RCC 7860 (cell line): ENCODE results near the gene MAP3K5.
"Not testable (repeated sequence)": the region's sequence is repeated elsewhere in the genome, so short reads cannot be mapped to it uniquely, and the experiment has no call there.

Experiments used
- DNase-seq: peaks from one replicate; pipeline ENCODE4 v3.0.0-alpha.2; 2015; ENCODE audit warnings: low spot score
- FAIRE-seq: peaks from 2 replicates; lab custom pipeline; 2012; peaks lifted over from hg19 to GRCh38; lab: Jason Lieb, UNC

Gene MAP3K5

DNA sequence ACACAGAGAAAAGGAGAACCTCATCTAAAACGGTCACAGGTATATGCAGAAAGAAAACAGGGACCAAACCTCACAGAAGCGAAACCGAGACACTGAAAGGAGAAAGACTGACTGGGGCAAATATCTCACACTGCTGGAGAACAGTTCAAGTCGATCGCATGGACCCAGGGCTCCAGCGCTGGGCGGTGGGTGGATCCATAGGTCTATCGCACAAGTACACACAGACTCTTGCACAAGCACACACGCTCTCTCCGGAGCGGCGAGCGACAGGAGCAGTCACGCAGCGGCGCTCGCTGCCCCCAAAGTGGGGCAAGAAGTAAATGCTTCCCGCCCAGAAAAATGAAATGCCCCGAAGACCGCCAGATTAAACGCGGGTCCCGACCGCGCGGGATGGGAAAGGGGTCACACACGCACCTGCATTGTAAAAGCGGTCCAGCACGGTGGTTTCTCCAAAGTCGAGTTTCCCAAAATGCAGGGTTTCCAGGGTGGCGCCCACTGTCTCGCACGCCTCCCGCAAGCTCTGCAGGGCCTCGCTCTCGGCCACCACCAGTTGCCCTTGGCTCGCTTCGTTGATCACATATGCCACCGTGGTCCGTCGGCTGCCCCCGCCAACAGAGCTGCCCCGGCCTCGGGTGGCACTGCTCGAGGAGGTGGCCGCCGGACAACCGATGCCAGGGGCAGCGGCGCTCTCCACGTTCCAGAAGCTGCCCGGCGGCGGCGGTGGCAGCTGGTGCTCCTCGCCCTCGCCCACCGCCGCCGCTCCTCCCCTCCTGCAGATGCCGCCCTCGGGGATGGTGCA lies 782 bp downstream of the MAP3K5 start:
- DNase-seq (no peak), FAIRE-seq (no peak)

DNA sequence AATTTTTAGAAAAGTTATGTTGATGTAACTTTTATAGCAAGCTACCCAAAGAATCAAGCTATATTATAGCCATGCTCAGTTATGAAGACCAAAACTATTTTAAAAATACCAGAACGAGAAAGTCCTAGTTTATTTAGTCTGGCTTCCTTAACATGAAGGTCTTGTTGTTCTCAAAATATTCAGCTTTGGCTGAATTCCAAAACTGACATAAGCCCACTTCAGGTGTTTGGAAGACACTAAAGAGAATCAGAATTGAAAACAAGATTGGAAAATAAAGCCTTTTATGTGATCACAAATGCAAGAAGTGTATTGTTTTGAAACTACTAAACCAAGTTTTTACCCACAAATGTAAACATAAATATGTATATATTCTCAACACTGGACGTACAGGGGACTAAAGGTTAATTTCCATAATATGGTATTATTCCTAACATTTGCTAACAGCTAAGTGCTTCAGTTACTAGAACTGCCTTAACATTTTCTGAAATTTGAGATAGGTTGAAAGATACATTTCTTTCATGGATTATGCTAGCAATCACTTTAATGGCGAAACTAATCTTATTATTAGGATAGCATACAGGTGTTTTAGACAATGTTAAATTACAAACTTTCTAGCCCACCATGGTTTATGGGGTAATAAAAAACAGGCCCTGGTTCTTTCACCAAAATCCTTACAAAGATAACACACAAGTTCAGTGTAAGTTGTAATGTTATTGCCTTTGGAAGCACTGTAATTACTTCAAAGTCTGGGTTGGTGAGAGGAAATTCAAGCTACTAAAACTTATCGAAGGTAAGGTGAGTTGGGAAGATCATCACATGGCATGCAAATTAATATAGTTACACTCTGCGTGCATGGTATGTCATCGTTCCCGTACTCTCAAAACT lies 1.6 kb downstream of the MAP3K5 start:
- FAIRE-seq: no peak

DNA sequence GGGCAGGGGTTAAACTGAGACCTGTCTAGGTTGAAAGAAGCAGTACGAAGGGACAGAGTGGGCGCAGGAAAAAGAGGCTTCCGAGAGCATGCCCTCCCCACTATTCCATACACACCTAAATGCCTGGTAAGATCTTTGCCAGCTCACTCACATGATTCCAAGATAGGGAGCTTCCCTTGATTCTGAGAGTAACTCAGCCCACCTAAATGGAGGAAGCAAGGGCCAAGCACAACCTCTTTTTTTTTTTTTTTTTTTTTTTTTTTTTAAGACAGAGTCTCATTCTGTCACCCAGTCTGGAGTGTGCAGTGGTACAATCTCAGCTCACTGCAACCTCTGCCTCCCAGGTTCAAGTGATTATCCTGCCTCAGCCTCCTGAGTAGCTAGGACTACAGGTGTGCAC lies 2.8 kb downstream of the MAP3K5 start:
- not testable (repeated sequence) for FAIRE-seq, DNase-seq

More for the DNA sequence above, 1.6 kb downstream of the MAP3K5 start:
- DNase-seq: no peak

DNA sequence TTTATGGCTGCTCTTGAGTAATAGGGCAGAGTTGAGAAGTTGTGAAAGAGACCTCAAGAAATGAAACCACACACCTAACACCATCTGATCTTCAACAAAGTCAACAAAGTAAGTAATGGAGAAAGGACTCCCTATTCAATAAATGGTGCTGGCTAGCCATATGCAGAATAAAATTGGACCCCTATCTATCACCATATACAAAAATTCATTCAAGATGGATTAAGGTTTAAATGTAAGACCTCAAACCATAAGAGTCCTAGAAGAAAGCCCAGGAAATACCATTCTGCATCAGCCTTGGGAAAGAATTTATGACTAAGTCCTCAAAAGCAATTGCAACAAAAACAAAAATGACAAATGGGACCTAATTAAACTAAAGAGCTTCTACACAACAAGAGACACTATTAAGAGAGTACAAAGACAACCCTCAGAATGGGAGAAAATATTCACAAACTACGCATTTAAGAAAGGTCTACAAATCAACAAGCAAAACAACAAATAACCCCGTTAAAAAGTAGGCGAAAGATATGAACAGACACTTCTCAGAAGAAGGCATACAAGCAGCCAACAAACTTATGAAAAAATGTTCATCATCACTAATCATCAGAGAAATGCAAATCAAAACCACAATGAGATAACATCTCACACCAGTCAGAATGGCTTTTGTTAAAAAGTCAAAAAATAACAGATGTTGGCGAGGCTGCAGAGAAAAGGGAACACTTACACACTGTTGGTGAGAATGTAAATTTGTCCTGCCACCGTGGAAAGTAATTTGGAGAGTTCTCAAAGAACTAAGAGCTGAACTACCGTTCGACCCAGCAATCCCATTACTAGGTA lies 4.0 kb downstream of the MAP3K5 start:
- FAIRE-seq (no peak), DNase-seq (no peak)

DNA sequence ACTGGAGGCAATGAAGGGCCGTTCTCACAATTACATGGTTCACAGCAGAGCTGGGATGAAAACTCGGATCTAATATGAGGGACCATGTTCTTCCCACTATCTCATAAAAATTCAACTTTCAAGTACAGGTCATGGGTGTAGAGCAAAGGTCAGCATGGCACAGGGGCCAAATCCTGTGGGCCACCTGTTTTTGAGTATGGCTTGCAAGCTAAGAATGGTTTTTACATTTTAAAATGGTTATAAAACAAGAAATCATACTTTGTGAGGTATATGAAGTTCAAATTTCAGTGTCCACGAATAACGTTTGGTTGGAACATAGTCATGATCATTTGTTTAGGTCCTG lies 4.6 kb downstream of the MAP3K5 start:
- no peak for DNase-seq
- FAIRE-seq: no peak

DNA sequence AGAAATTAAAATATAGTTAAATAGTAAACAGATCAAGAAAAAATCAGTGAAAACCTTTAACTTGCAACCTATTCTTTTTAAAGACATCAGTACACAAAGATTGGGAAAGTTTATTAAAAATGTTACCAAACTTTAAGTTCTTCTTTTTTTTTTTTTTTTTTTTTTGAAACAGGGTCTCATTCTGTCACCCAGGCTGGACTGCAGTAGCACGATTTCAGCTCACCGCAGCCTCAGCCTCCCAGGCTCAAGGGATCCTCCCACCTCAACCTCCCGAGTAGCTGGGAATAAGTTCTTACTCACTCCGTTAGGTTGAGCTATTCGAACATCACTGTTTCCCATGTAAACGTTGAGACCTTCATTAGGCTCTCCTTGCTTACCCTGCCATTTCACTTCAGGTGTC lies 5.6 kb downstream of the MAP3K5 start:
- no peak for FAIRE-seq
- no peak for DNase-seq

DNA sequence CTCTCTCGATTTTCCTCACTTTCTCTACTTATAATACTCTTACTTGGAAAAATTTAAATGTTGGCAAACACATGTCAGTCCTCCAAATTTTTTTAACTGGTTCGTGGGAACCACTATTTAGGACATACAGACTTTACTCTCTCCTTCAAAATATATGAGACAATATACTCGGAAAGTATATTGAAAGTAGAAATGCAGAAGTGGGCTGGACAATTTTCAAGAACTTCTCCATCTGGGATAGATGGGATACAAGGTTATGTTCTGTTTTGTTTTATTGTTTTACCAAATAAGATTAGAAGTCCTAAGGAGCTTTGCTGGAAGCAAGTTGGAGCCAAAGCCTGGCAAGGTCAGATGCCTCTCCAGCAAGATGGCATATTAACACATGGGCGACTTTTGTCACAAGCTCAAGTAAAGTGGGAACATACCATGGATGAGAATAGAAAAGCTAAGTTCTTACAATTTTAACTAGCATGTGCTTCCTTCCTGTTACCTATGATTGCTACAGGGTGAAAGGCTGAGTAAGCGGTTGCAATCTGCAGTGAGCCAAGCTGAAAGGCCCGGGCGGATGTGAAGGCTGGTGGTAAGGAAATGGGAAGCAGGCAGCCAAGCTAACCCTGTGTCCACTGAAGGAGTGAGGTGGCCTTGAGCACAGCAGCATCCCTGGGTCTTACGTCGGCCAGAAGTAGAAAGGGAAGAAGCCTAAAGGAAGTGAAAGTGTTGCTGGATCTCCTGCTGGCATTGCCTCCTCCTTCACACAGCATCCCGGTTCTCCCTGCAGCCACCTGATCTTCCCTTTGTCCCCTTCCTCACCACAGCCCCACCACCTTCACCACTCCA lies 7.1 kb downstream of the MAP3K5 start:
- FAIRE-seq: no peak

DNA sequence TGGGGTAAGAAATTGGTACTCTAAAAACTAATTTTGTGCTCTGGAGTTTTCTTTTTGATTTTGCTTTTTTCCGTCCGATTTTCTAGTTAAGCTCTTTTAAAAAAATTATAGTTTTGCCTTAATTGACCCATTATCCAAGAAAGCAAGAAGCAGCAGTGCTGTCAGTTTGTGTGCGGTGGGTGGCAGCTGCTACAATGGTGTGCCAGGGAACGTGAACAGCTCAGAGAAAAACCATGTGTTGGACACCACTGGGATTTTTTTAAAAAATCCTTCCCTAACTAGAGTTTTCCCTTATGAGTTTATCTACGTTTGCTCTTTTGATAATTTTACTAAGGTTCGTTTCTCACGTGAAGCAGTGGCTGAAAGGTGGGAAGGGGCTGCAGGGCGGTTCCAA lies 8.0 kb downstream of the MAP3K5 start:
- DNase-seq (no peak), FAIRE-seq (no peak)

More for the DNA sequence above, 7.1 kb downstream of the MAP3K5 start:
- DNase-seq: no peak

DNA sequence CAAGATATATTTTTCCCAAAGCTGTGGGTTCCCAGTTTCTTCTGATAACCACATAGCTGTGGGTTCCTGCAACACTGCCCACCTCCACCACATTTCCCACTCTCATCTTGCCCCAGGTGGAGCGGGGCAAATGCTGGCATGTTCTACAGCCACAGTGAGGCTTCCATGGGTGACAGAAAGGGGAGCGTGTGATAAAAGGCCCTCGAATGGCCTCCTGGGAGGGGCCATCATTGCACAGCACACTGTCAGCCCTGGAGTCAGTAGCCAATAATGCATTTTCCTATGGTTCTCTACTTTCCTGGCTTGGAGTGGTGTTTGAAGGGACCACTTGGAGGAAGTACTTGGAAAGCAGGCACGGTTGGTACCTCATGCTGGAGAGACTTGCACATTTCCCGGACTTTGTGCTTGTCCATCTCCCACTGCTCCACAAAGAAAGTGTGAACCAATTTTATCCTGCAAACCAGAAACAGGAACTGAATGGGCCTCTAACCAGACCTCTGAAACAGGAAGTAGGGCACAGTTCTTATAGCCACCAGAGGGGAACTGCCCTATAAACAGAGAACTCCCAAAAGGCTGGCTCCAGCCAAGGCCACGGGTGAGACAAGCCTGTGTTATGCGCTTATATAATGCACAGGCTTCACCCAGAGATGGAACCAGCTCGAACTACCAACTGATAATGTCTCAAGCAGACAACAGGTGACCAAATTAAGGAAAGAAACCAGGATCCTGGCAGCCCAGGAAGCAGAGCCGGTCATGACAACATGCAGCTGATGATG lies 8.6 kb downstream of the MAP3K5 start:
- DNase-seq: no peak
- FAIRE-seq: no peak

DNA sequence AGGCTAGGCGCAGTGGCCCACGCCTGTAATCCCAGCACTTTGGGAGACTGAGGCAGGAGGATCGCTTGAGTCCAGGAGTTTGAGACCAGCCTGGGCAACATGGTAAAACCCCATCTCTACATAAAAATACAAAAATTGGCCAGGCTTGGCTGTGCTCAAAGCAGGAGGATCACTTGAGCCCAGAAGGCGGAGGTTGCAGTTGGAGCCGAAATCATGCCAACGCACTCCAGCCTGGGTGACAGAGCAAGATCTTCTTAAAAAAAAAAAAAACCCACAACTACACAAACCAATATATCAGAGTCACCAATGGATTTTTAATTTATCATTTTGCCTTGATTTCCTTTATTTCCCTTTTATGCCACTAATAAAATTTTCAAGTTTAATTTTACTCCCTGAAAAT lies 9.3 kb downstream of the MAP3K5 start:
- FAIRE-seq (no peak), DNase-seq (no peak)

DNA sequence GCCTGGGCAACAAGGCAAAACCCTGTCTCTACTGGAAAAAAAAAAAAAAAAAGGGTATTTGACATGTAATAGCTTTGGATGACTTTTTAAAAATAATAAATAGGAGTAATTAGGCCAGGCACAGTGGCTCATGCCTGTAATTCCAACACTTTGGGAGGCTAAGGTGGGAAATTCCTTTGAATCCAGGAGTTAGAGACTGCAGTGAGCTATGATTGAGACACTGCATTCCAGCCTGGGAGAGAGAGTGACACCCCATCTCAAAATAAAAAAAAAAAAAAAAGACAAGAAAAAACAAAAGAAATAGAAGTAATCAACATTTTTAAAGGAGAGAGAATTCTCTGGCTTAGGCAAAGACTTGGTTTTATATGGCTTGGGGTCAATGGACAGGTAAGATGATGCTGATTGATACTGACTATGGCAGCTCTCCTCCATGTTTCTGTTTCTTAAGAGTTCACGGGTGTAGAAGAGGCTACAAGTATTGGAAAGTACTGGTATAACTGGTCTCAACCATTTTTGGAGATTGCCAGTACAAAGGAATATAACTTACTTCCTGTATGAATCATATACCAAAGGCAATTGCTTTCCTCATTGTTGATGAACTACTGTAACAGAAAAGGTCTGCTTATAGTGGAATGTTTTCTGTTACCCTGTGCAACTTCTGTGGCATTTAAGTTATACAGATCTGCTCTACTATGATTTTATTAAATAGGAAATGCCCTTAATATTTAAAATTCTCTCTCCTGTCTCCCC lies 10.1 kb downstream of the MAP3K5 start:
- DNase-seq: no peak
- FAIRE-seq: no peak

DNA sequence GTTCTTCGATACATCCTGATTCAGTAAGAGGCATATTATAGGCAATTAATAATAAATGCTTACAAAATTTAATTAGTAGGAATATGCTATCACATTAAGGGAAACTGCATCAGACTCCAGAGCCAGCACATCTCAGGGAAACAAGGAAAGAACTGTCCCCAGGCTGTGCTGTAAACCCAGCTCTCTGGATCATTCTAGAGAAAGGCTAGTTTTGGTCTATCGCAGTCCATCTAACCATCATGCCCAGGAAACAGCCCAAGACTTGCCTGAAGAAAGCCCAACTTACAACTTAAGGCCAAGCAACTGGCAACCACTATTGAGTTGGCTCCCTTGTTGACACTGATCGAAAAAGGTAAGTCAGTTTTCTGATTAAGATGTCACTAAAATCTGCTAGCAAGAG lies 11.3 kb downstream of the MAP3K5 start:
- DNase-seq (no peak), FAIRE-seq (no peak)

DNA sequence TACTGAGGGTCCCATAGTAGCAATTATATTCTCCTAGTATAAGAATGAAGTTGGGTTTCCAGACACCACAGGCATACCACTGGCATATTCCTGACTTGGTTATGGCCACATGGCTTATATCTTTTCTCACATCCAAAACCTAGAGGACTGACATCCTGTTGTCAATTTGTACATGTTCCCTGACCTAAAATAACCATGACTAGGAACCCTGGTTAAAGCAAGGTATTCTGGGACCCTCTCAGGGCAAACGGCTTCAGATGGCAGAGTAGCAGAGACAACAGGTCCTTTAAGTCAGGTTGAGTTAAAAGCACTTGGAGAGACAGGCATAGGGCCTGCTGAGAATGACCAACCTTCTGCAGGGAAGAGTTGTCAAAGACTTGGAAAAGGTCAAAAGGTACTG lies 12.6 kb downstream of the MAP3K5 start:
- no peak for DNase-seq
- FAIRE-seq: no peak

DNA sequence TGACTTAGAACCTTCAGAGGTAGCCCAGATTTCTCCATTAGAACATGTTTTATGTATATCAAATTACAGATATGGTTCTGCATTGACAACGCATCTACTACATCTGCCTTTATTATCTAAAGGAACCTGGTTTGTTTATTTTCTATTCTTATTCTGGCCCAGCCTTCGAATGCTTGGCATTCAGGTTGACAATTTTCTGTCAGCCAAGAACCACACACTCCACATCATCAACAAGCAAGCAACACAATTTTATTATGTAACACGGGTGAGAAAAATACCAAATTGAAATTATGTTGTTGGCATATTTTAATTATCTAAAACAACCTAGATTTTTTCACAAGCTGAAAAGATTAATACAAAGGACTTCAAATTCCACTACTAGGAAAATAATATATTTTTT lies 14.6 kb downstream of the MAP3K5 start:
- FAIRE-seq: no peak
- no peak for DNase-seq

DNA sequence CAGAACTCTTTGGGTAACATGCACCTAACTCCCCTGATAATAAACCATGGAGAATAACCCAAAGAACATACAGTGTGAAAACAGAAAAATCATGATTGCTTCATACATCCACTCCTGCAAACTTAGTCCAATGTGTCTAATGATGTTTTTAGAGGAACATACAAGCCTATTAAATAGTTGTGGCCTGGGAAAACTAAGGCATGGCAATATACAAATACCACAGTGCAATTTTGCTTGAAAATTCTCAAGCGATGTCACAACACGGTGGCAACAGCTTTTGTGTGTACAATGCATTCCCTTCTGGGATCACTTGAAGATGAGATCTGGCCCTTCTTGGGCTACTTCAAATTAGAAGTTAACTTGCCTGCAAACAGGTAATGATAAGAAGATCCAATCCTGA lies 16.7 kb downstream of the MAP3K5 start:
- FAIRE-seq: no peak
- no peak for DNase-seq

DNA sequence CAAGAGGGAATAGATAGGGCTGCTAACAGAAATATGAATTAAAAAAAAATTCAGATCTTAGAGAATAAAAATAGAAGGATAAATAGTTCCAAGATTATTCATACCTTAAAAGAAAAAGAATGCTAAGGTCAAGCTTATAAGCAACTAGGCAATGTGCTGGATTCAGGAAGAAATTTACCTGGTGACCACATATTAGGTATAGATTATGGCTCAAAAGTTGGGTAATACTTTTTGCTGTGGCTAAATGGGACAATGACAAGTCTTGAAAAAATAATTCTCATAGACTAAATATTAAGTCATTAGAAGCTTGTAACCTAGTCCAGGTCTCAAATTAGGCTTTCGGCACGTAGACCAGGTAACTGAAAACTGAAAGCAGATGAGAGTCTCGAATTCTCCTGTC lies 17.2 kb downstream of the MAP3K5 start:
- FAIRE-seq (no peak), DNase-seq (no peak)

DNA sequence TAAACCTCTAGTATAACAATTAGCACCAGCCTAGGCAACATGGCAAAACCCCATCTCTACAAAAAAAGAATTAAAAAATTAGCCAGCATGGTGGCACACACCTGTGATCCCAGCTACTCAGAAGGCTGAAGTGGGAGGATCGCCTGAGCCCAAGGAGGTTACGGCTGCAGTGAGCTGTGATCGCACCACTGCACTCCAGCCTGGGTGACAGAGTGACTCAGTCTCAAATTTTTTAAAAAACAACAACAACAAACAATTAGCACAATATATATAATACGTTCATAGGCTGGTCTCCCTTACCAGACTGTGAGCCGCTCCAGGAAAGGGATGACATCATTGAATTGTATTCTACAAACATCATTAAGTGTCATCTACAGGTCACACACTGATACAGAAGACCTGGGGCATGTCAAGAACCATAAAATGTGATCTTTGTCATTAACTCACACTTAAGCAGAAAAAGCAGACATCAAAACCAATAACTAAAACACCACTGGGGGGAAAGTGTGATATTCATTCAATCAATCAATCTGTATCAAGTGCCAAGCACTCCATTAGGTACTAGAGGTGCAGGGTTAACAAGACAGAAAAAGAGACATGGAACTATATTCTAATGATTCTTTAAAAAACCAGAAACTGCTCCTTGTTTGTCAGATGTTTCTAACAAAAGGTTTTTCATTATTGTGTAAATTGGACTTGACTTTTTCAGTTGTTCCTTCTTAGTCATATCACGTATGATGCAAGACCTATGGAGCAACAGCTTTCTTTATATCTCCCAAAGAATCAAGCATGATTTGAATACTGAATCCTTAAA lies 17.8 kb downstream of the MAP3K5 start:
- FAIRE-seq (no peak), DNase-seq (no peak)

DNA sequence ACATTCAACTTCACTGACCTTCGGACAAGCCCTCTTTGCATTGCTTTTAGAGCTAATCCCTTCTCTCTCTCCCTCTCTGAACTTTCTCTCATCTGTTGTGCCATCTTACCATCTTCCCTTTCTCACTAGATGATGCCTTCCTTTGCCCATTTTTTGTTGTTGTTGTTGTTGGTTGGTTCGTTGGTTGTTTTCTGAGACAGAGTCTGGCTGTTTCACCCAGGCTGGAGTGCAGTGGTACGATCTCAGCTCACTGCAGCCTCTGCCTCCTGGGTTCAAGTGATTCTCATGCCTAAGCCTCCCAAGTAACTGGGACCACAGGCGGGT lies 18.8 kb downstream of the MAP3K5 start:
- no peak for DNase-seq

More for the DNA sequence above, 18.8 kb downstream of the MAP3K5 start:
- FAIRE-seq: no peak
